CD4-positive, alpha-beta memory T cell (primary cell): ENCODE measurements around the gene LRR1. TPM values are rescaled to one million over a fixed set of nuclear protein-coding genes. Genes with fewer than 3 reads are reported as not detected.

Experiments used
- CTCF ChIA-PET: fragments of 350-600 bp; sonication (Branson Sonifier 250); formaldehyde crosslinking; loops from one replicate; lab custom pipeline; 2021; ENCODE audit warnings: inconsistent platforms; ENCODE audit not compliant: partially characterized antibody; lab: Charles Lee
- POLR2A ChIA-PET: fragments of 350-600 bp; sonication (Branson Sonifier 250); formaldehyde crosslinking; loops from one replicate; lab custom pipeline; 2021; ENCODE audit not compliant: partially characterized antibody; lab: Charles Lee
- DNase-seq, 5 donors: peaks; one replicate each; pipeline versions ENCODE4 v3.0.0 to v3.0.0-alpha.2; 2020 to 2022; ENCODE audit warnings: mixed read lengths in 1 of 5
- H3K27ac ChIP-seq: one replicate; pipeline ENCODE4 v1.7.0; 2013; ENCODE audit warnings: low read depth, low read length
- H3K27me3 ChIP-seq: 2 replicates; pipeline ENCODE4 v1.7.0; 2013; ENCODE audit warnings: mild to moderate bottlenecking, low read length, moderate library complexity; ENCODE audit not compliant: insufficient read depth
- H3K36me3 ChIP-seq: 2 replicates; pipeline ENCODE4 v1.7.0; 2013; ENCODE audit warnings: mild to moderate bottlenecking, low read length, moderate library complexity; ENCODE audit not compliant: insufficient read depth
- H3K4me1 ChIP-seq: 2 replicates; pipeline ENCODE4 v1.7.0; 2013; ENCODE audit warnings: mild to moderate bottlenecking, low read length, moderate library complexity; ENCODE audit not compliant: insufficient read depth
- H3K4me3 ChIP-seq, 2 donors: one replicate each; pipeline ENCODE4 v1.7.0; 2013; ENCODE audit warnings: low read length in 2 of 2, mild to moderate bottlenecking in 1 of 2
- H3K9me3 ChIP-seq, 2 donors: one replicate each; pipeline ENCODE4 v1.7.0; 2013; ENCODE audit warnings: low read length in 2 of 2, control low read depth in 1 of 2; ENCODE audit not compliant: control insufficient read depth in 1 of 2
- H3K27ac Mint-ChIP-seq, 7 donors: one replicate each; pipeline ENCODE4 v1.8.0; 2020 to 2021; ENCODE audit warnings: mixed read lengths in 7 of 7, mild to moderate bottlenecking in 6 of 7, inconsistent platforms in 3 of 7, moderate library complexity in 3 of 7
- H3K27me3 Mint-ChIP-seq, 2 donors: one replicate each; pipeline ENCODE4 v1.8.0; 2020 to 2021; ENCODE audit warnings: mixed read lengths in 2 of 2
- H3K36me3 Mint-ChIP-seq, 2 donors: one replicate each; pipeline ENCODE4 v1.8.0; 2020 to 2021; ENCODE audit warnings: mixed read lengths in 2 of 2, inconsistent platforms in 1 of 2, mild to moderate bottlenecking in 1 of 2
- H3K4me1 Mint-ChIP-seq, 4 donors: one replicate each; pipeline ENCODE4 v1.8.0; 2020 to 2021; ENCODE audit warnings: mixed read lengths in 4 of 4, mild to moderate bottlenecking in 1 of 4
- H3K4me3 Mint-ChIP-seq, 8 donors: one replicate each; pipeline ENCODE4 v1.8.0; 2020 to 2021; ENCODE audit warnings: mixed read lengths in 8 of 8, mild to moderate bottlenecking in 7 of 8, moderate library complexity in 6 of 8, inconsistent platforms in 3 of 8
- H3K9me3 Mint-ChIP-seq, 8 donors: one replicate each; pipeline ENCODE4 v1.8.0; 2020 to 2021; ENCODE audit warnings: mixed read lengths in 8 of 8, mild to moderate bottlenecking in 5 of 8, inconsistent platforms in 3 of 8, moderate library complexity in 1 of 8
- intact Hi-C: fragments of 100-400 bp; cut with micrococcal nuclease; formaldehyde crosslinking; loops from one replicate; pipeline ENCODE4 v1.15.1; 2023
- polyA plus RNA-seq, 2 donors: library from polyadenylated mRNA; unstranded; fragments of 300-500 nt; fragmentation: Illumina TruSeq; gene quantifications; one replicate each; pipeline ENCODE4 v1.2.3, GENCODE V29; 2021
- total RNA-seq, 2 experiments: library from RNA; stranded (reverse); gene quantifications; one replicate each; pipeline ENCODE4 v1.2.3, GENCODE V29; 2021

The LRR1 gene
- total and polyA plus RNA-seq, 4 experiments from 2014 or later, result 9.7 to 16.1 (median 12.3) TPM

DNA sequence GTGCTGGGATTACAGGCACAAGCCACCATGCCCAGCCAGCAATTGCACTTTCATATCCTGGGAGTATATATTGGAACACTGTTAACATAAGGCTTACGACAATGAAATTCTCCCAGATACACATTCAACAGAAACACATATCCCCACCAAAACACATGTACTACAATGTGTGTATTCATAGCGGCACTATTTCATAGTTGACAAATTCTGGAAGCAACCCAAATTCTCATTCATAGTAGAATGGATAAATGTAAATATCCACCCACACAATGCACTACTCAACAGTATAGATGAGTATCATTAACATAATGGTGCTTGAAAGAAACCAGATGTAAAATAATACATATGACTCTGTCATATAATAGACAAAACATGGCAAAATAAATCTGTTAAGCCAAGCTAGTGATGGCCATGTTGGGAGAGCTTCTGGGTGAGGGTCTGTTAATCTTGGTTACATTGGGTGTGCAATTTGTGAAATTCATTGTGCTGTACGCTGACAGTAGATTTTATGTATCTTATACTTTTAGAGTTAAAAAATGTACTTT lies 38.9 kb downstream of the LRR1 start:
- POLR2A ChIA-PET, result interaction anchor here (7.5 to 10.7 kb wide), 2 partner anchors 15 to 131 kb away, joined by 153 to 413 read pairs; partner anchors contain the start of genes KLHDC2, MGAT2 and RPL36AL
- Mint-ChIP-seq H3K4me1 (peaks cover 36 to 83% (median 58%) of the 10 kb centered on the region in 4 donors), H3K9me3 (peaks cover 0 to 3% (median 0%) of the 10 kb centered on the region in 8 donors), H3K36me3 (peaks cover 20 to 40% of the 10 kb centered on the region in 2 donors), H3K4me3 (peak overlapping the region in 4 of 8 donors; percentile 4 to 52 (median 33)), H3K27me3 (peaks cover 0 to 1% of the 10 kb centered on the region in 2 donors), H3K27ac (peak overlapping the region; percentile 6 to 100 (median 87))
- intact Hi-C loops, result loop anchor here (10.0 kb wide), 1 partner anchor 897 kb away; the partner anchor contains the start of gene MAP4K5
- DNase-seq, result no peak
- Histone ChIP-seq H3K27me3 (no peaks in the 10 kb centered on the region), H3K4me1 (peaks cover 47% of the 10 kb centered on the region), H3K9me3 (no peaks in the 10 kb centered on the region), H3K36me3 (no peaks in the 10 kb centered on the region), H3K4me3 (no peak overlapping the region), H3K27ac (no peak overlapping the region)
- CTCF ChIA-PET, result interaction anchor here (1.1 to 3.8 kb wide), 5 partner anchors 17 to 192 kb away, joined by 3 to 34 read pairs (median 5); partner anchors contain the start of genes KLHDC2, MGAT2 and RPL36AL

DNA sequence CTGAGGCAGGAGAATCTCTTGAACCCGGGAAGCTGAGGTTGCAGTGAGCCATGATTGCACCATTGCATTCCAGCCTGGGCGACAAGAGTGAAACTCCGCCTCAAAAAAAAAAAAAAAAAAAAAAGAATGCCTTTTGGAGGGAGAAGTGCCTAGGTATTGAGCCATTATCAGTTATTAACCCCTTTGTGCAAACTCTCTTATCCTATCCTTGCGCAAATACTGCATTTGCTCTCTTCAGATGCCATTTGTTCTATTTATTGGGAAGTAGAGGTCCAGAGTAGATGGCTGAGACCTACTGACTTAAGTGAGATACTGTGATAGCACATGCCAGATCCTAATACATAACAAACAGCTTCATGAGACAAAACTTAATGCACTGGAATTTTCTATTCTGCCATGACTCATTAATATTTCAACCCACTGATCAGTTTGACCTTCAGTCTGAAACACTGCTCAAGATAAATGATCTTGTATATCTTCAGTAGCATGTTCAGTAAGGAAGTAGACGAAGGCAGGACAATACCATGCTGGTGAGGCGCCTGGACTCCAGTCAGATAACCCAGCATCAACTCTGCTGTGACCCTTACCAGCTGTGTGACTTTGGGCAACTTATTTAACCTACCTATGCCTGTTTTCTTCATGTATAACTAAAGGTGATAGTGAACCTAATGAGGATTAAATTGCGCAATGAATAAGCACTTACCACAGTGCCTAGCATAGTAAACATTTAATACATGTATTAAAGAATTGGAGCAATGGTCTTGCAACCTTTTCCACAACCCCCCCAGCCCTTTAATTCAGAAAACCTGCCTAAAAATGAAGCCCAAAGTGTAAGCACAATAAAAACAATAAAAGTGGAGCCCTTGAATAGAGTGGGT lies 42.0 kb downstream of the LRR1 start:
- no peak overlapping the region for H3K27ac ChIP-seq
- ChIA-PET POLR2A (interaction anchor here (1.0 to 1.6 kb wide), 5 partner anchors 20 to 222 kb away, joined by 3 to 5 read pairs (median 4); partner anchors contain the start of genes KLHDC2, MGAT2, RPL36AL and RPS29), CTCF (interaction anchor here (0.7 kb wide), 1 partner anchor 1463 kb away, joined by 3 read pairs; no protein-coding TSS in a partner anchor)

GRCh38 chr14:49641697-49642129 lies 43.0 kb downstream of the LRR1 start:
- DNase-seq, result no peak
- Mint-ChIP-seq H3K9me3 (no peaks in the 10 kb centered on the region), H3K36me3 (peaks cover 20 to 23% of the 10 kb centered on the region in 2 donors), H3K4me1 (peaks cover 37 to 63% (median 53%) of the 10 kb centered on the region in 4 donors), H3K27me3 (no peaks in the 10 kb centered on the region), H3K4me3 (peak overlapping the region in 2 of 8 donors; percentile 0 to 4), H3K27ac (peak overlapping the region; percentile 20 to 76 (median 58))
- Histone ChIP-seq H3K4me3 (no peak overlapping the region), H3K27ac (no peak overlapping the region), H3K27me3 (no peaks in the 10 kb centered on the region), H3K36me3 (no peaks in the 10 kb centered on the region), H3K9me3 (no peaks in the 10 kb centered on the region), H3K4me1 (peaks cover 39% of the 10 kb centered on the region)
- CTCF ChIA-PET, result interaction anchor here (0.9 kb wide), 1 partner anchor 126 kb away, joined by 3 read pairs; the partner anchor contains the start of gene KLHDC2
- intact Hi-C loops, result no loop called here
- POLR2A ChIA-PET, result interaction anchor here (0.8 to 1.6 kb wide), 3 partner anchors 8 to 47 kb away, joined by 3 to 5 read pairs (median 4); partner anchors contain the start of genes MGAT2 and RPL36AL

More for the DNA sequence above, 42.0 kb downstream of the LRR1 start:
- no peaks in the 10 kb centered on the region for H3K27me3 ChIP-seq
- Mint-ChIP-seq H3K27ac (peak overlapping the region; percentile 29 to 88 (median 67)), H3K4me1 (peaks cover 38 to 71% (median 59%) of the 10 kb centered on the region in 4 donors), H3K9me3 (no peaks in the 10 kb centered on the region), H3K27me3 (no peaks in the 10 kb centered on the region), H3K4me3 (no peak overlapping the region), H3K36me3 (peaks cover 20 to 25% of the 10 kb centered on the region in 2 donors)
- intact Hi-C loops, result no loop called here
- H3K9me3 ChIP-seq, result no peaks in the 10 kb centered on the region
- DNase-seq, result no peak
- H3K36me3 ChIP-seq, result no peaks in the 10 kb centered on the region
- no peak overlapping the region for H3K4me3 ChIP-seq
- H3K4me1 ChIP-seq, result peaks cover 48% of the 10 kb centered on the region

DNA sequence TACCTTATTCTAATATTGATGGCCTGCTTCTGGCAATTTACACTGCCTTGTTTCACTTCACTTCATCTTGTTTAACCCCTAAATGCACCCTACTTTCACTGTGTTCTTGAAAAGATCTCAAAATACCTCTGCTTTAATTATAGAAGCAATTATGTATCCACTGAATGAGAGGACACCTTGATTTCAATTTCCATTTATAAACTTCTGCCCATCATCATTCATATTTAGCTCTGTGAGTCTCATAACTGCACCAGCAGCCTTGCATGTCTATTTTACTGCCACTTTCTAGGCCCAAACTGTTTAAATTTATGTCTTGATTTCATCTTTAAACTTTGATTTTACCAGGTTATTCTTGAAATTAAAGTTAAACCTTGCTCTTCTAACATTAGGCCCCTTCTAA lies 43.4 kb downstream of the LRR1 start:
- H3K36me3 ChIP-seq, result no peaks in the 10 kb centered on the region
- Mint-ChIP-seq H3K27ac (peak overlapping the region; percentile 20 to 76 (median 58)), H3K9me3 (no peaks in the 10 kb centered on the region), H3K4me3 (peak overlapping the region in 4 of 8 donors; percentile 0 to 18 (median 6)), H3K4me1 (peaks cover 39 to 63% (median 54%) of the 10 kb centered on the region in 4 donors), H3K27me3 (no peaks in the 10 kb centered on the region), H3K36me3 (peaks cover 20 to 27% of the 10 kb centered on the region in 2 donors)
- H3K4me1 ChIP-seq, result peaks cover 34% of the 10 kb centered on the region
- ChIA-PET CTCF (interaction anchor here (0.9 kb wide), 2 partner anchors 125 to 189 kb away, joined by 3 read pairs; partner anchors contain the start of gene KLHDC2), POLR2A (interaction anchor here (0.8 to 1.0 kb wide), 2 partner anchors 8 to 46 kb away, joined by 3 to 4 read pairs; no protein-coding TSS in a partner anchor)
- no peak overlapping the region for H3K27ac ChIP-seq
- H3K27me3 ChIP-seq, result no peaks in the 10 kb centered on the region
- no peaks in the 10 kb centered on the region for H3K9me3 ChIP-seq
- no peak for DNase-seq
- intact Hi-C loops, result no loop called here
- no peak overlapping the region for H3K4me3 ChIP-seq

DNA sequence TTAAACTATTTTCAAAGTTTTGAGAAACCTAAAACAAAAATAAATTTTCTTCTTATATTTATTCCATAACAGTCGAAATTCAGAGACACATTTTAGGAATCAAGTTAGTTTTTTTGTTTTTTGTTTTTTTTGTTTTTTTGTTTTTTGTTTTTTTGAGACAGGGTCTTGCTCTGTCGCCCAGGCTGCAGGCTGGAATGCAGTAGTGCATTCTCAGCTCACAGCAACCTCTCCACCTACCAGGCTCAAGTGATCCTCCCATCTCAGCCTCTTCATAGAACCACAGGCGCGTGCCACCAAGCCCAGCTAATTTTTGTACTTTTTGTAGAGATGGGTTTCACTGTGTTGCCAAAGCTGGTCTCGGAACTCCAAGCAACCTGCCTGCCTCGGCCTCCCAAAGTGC lies 54.8 kb downstream of the LRR1 start:
- H3K4me1 ChIP-seq, result no peaks in the 10 kb centered on the region
- no peak overlapping the region for H3K4me3 Mint-ChIP-seq
- H3K9me3 Mint-ChIP-seq, result no peaks in the 10 kb centered on the region
- no peaks in the 10 kb centered on the region for H3K36me3 Mint-ChIP-seq
- POLR2A ChIA-PET, result interaction anchor here (0.9 kb wide), 1 partner anchor 19 kb away, joined by 3 read pairs; no protein-coding TSS in a partner anchor
- no peaks in the 10 kb centered on the region for H3K9me3 ChIP-seq
- DNase-seq, result no peak
- no peaks in the 10 kb centered on the region for H3K27me3 Mint-ChIP-seq
- peak overlapping the region in 1 of 7 donors; percentile 13 for H3K27ac Mint-ChIP-seq
- H3K27me3 ChIP-seq, result no peaks in the 10 kb centered on the region
- CTCF ChIA-PET, result interaction anchor here (1.2 kb wide), 1 partner anchor 19 kb away, joined by 3 read pairs; no protein-coding TSS in a partner anchor
- intact Hi-C loops, result no loop called here
- no peak overlapping the region for H3K27ac ChIP-seq
- H3K4me3 ChIP-seq, result no peak overlapping the region
- peaks cover 0 to 4% (median 1%) of the 10 kb centered on the region in 4 donors for H3K4me1 Mint-ChIP-seq
- H3K36me3 ChIP-seq, result no peaks in the 10 kb centered on the region

- no peak overlapping the region for H3K27ac Mint-ChIP-seq
- H3K36me3 Mint-ChIP-seq, result no peaks in the 10 kb centered on the region
- POLR2A ChIA-PET, result interaction anchor here (0.9 kb wide), 1 partner anchor 20 kb away, joined by 3 read pairs; no protein-coding TSS in a partner anchor
- H3K36me3 ChIP-seq, result no peaks in the 10 kb centered on the region
- no peaks in the 10 kb centered on the region for H3K9me3 Mint-ChIP-seq
- H3K4me3 ChIP-seq, result no peak overlapping the region
- intact Hi-C loops, result no loop called here
- peaks cover 0 to 4% (median 1%) of the 10 kb centered on the region in 4 donors for H3K4me1 Mint-ChIP-seq
- DNase-seq, result no peak
- no peak overlapping the region for H3K4me3 Mint-ChIP-seq
- no peaks in the 10 kb centered on the region for H3K4me1 ChIP-seq
- no peak overlapping the region for H3K27ac ChIP-seq
- no peaks in the 10 kb centered on the region for H3K9me3 ChIP-seq
- CTCF ChIA-PET, result interaction anchor here (1.2 kb wide), 1 partner anchor 20 kb away, joined by 3 read pairs; no protein-coding TSS in a partner anchor
- no peaks in the 10 kb centered on the region for H3K27me3 ChIP-seq
- no peaks in the 10 kb centered on the region for H3K27me3 Mint-ChIP-seq
Measured at GRCh38 chr14:49654511-49654910, 55.8 kb downstream of the LRR1 start.
